Measurements from ENCODE around the gene TTC28.

TTC28 gene

DNA sequence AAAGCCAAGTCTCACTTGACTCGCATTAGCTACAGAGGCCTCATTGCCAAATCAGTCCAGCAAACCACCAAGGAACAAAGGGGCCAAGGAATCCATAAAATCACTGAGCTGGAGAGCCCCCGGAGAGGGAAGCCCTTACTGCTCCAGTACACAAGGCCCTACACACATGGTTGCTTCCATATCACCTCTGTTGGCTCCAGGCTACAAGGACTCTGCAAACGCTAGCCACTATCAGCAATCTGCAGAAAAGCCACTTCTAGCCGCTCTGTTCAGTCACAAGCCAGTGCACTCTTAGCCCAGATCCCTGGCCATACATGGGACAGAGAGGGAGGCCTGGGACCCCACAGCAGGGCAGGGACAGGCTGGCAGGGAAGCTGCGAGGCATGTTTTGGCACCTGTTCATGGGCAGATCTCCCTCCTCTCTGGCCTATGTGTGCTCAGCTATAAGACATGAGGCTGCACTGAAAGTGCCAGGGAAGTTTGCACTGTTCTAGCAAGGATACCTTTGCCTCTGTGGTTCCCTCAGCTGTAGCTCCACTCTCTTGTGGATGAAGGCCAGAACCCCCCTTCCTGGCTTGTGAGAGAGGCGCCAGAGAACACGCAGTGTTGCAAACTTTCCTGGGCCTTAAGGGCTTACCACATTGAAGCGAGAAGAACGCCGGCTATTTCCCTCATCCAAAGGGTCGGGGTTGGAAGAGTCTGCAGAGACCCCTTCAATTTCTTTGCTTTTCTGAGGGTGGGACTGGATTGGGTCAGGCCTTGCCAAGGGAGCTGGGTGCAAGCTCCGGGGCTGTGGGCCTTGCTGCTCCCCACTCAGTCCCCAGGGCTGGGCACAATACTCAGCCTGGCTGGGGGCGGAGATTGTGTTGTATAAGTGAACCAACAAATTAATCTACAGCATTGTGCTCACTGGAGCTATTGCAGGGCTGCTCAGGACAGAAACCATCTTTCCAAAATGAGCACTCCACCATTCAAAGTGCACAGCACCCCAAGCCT lies 651.9 kb downstream of the TTC28 start:
- Histone ChIP-seq H4K20me1 (ENCODE audit: insufficient read depth, low read length, poor library complexity, severe bottlenecking) (no peaks in the 10 kb centered on the region), H3K4me1 (ENCODE audit: insufficient read depth, low read length, poor library complexity, severe bottlenecking) (peaks cover 18% of the 10 kb centered on the region), H3K4me3 (ENCODE audit: low read length, poor library complexity, severe bottlenecking) (no peak overlapping the region), H3K79me2 (ENCODE audit: insufficient read depth, low read length) (peaks cover 29% of the 10 kb centered on the region), H3K4me2 (ENCODE audit: low read depth, low read length, poor library complexity, severe bottlenecking) (no peak overlapping the region), H3F3A (ENCODE audit: low read depth) (no peaks in the 10 kb centered on the region), H3K36me3 (ENCODE audit: insufficient read depth, low read length) (peaks cover 79% of the 10 kb centered on the region; the same call in 1 of the 2 replicates), H3K9me3 (ENCODE audit: insufficient read depth, low read depth, low read length) (no peaks in the 10 kb centered on the region), H3K9ac (ENCODE audit: low read depth, low read length, poor library complexity, severe bottlenecking) (no peak overlapping the region), H3K27me3 (ENCODE audit: insufficient read depth, low read length, poor library complexity, severe bottlenecking) (no peaks in the 10 kb centered on the region), H3K9me2 (replicated peaks; ENCODE audit: low read depth, low read length) (no peaks in the 10 kb centered on the region), H2AFZ (ENCODE audit: low read length) (no peak overlapping the region)
- TF ChIP-seq EZH2phosphoT487 (IDR thresholded peaks at IDR 0.05; ENCODE audit: borderline replicate concordance) = no peak
- TF ChIP-seq, protein P1, sequence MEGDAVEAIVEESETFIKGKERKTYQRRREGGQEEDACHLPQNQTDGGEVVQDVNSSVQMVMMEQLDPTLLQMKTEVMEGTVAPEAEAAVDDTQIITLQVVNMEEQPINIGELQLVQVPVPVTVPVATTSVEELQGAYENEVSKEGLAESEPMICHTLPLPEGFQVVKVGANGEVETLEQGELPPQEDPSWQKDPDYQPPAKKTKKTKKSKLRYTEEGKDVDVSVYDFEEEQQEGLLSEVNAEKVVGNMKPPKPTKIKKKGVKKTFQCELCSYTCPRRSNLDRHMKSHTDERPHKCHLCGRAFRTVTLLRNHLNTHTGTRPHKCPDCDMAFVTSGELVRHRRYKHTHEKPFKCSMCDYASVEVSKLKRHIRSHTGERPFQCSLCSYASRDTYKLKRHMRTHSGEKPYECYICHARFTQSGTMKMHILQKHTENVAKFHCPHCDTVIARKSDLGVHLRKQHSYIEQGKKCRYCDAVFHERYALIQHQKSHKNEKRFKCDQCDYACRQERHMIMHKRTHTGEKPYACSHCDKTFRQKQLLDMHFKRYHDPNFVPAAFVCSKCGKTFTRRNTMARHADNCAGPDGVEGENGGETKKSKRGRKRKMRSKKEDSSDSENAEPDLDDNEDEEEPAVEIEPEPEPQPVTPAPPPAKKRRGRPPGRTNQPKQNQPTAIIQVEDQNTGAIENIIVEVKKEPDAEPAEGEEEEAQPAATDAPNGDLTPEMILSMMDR (conservative IDR thresholded peaks at IDR 0.05; ENCODE audit: low read length) = no peak

DNA sequence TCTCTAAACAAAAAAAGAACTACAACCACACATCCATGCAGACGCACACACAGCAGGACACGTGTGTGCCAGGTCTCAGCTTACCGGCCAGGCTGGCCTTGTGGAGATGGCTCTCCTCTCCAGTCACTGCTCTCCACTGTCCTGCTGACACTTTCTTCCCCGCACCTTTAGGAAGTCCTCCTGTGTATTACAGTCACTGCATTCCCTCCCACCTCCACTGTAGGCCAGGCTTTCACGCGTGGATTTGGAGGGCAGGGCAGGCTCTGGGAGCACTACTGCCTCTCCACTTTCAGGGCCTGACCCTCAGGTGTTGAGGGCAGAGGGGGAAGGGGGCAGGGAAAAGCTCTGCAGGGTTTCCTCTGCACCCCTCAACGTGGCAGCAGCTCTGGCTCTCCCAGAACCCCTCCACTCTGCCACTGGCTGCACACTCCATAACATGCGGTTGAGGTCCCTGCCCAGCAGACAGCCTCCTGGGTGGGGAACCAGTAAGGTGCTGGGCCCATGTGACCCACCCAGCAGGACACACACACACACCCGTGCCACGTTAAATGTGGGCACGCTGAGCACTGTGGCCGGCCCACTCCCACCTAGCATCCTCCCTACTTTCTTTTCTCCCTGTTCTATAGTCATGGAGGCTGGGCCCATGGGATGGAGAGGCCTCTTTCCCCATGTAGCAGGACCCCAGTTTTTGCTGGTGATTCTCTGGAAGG lies 653.6 kb downstream of the TTC28 start:
- no peaks in the 10 kb centered on the region for H3K9me3 ChIP-seq (ENCODE audit: insufficient read depth, low read depth, low read length)
- H4K20me1 ChIP-seq (ENCODE audit: insufficient read depth, low read length, poor library complexity, severe bottlenecking) = no peaks in the 10 kb centered on the region
- no peaks in the 10 kb centered on the region for H3K27me3 ChIP-seq (ENCODE audit: insufficient read depth, low read length, poor library complexity, severe bottlenecking)
- H3K9me2 ChIP-seq (replicated peaks; ENCODE audit: low read depth, low read length) = no peaks in the 10 kb centered on the region
- H3K79me2 ChIP-seq (ENCODE audit: insufficient read depth, low read length) = peaks cover 15% of the 10 kb centered on the region; the same call in 1 of the 2 replicates
- no peak overlapping the region for H3K9ac ChIP-seq (ENCODE audit: low read depth, low read length, poor library complexity, severe bottlenecking)
- H2AFZ ChIP-seq (ENCODE audit: low read length) = no peak overlapping the region
- TF ChIP-seq, protein P1 (conservative IDR thresholded peaks at IDR 0.05; ENCODE audit: low read length) = no peak
- TF ChIP-seq EZH2phosphoT487 (IDR thresholded peaks at IDR 0.05; ENCODE audit: borderline replicate concordance) = no peak
- H3K4me1 ChIP-seq (ENCODE audit: insufficient read depth, low read length, poor library complexity, severe bottlenecking) = peaks cover 12% of the 10 kb centered on the region
- H3K4me3 ChIP-seq (ENCODE audit: low read length, poor library complexity, severe bottlenecking) = no peak overlapping the region
- no peak overlapping the region for H3K4me2 ChIP-seq (ENCODE audit: low read depth, low read length, poor library complexity, severe bottlenecking)
- no peaks in the 10 kb centered on the region for H3F3A ChIP-seq (ENCODE audit: low read depth)
- peaks cover 84% of the 10 kb centered on the region; the same call in 1 of the 2 replicates for H3K36me3 ChIP-seq (ENCODE audit: insufficient read depth, low read length)

DNA sequence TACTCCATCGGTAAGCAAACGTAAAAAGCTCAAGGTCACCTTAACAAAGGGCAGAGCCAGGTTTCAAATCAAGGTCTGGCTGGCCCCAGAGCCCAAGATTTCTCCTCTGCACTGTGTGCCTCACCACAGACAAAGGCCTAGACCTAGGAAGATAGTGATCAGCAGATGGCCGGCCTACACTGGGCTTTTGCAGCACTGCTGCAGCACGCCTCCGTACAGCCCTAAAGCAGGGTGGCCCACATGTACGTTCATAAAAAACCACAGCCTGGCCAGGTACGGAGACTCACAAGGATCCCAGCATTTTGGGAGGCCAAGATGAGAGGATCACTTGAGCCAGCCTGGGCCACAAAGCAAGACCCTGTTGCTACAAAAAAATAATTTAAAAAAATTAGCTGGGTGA lies 654.3 kb downstream of the TTC28 start:
- Histone ChIP-seq H3K4me1 (ENCODE audit: insufficient read depth, low read length, poor library complexity, severe bottlenecking) (peaks cover 12% of the 10 kb centered on the region), H3K9ac (ENCODE audit: low read depth, low read length, poor library complexity, severe bottlenecking) (no peak overlapping the region), H3K4me2 (ENCODE audit: low read depth, low read length, poor library complexity, severe bottlenecking) (no peak overlapping the region), H3K9me3 (ENCODE audit: insufficient read depth, low read depth, low read length) (no peaks in the 10 kb centered on the region), H3K9me2 (replicated peaks; ENCODE audit: low read depth, low read length) (no peaks in the 10 kb centered on the region), H2AFZ (ENCODE audit: low read length) (no peak overlapping the region), H3K79me2 (ENCODE audit: insufficient read depth, low read length) (peaks cover 14% of the 10 kb centered on the region; the same call in 1 of the 2 replicates), H4K20me1 (ENCODE audit: insufficient read depth, low read length, poor library complexity, severe bottlenecking) (no peaks in the 10 kb centered on the region), H3F3A (ENCODE audit: low read depth) (no peaks in the 10 kb centered on the region), H3K36me3 (ENCODE audit: insufficient read depth, low read length) (peaks cover 82% of the 10 kb centered on the region; the same call in 1 of the 2 replicates), H3K27me3 (ENCODE audit: insufficient read depth, low read length, poor library complexity, severe bottlenecking) (no peaks in the 10 kb centered on the region), H3K4me3 (ENCODE audit: low read length, poor library complexity, severe bottlenecking) (no peak overlapping the region)
- TF ChIP-seq EZH2phosphoT487 (IDR thresholded peaks at IDR 0.05; ENCODE audit: borderline replicate concordance) = no peak

Data from Loucy (cell line).